Liver (tissue), 2 donors: ENCODE data around the gene TUBA4A.
"Not testable (repeated sequence)": the region's sequence is repeated elsewhere in the genome, so short reads cannot be mapped to it uniquely, and the experiment has no call there.

Experiments
- CTCF ChIP-seq: fragments of 150-350 bp; IDR thresholded peaks from 2 replicates; pipeline ENCODE4 v1.5.1; 2017; ENCODE audit warnings: improper control_type of control experiment, low read depth, low read length; ENCODE audit not compliant: missing input control
- MAX ChIP-seq: IDR thresholded peaks from 2 replicates; pipeline ENCODE4 v1.6.1; 2016; ENCODE audit warnings: antibody characterized with exemption
- donor health status: healthy.

- TF ChIP-seq MAX, CTCF: not testable (repeated sequence)
These were observed 53.0 kb downstream of the TUBA4A start for GRCh38 chr2:219200502-219201326.
